LNCaP clone FGC (cell line): ENCODE results near the gene TSPY8.
"Not testable (repeated sequence)": the region's sequence is repeated elsewhere in the genome, so short reads cannot be mapped to it uniquely, and the experiment has no call there.

Source experiments
- DNase-seq: peaks from one replicate; pipeline ENCODE4 v3.0.0-alpha.2; 2011; ENCODE audit warnings: low read depth
- H3K4me3 ChIP-seq: 2 replicates; pipeline ENCODE4 v1.5.1; 2011; ENCODE audit warnings: mild to moderate bottlenecking, low read depth, low read length, control low read depth
- TF ChIP-seq, protein P1 (sequence below): IDR thresholded peaks from 2 replicates; pipeline ENCODE4 v1.5.1; 2012; ENCODE audit warnings: mild to moderate bottlenecking; ENCODE audit not compliant: control insufficient read depth, insufficient read depth; ENCODE audit errors: extremely low read depth

The TSPY8 gene, protein sequence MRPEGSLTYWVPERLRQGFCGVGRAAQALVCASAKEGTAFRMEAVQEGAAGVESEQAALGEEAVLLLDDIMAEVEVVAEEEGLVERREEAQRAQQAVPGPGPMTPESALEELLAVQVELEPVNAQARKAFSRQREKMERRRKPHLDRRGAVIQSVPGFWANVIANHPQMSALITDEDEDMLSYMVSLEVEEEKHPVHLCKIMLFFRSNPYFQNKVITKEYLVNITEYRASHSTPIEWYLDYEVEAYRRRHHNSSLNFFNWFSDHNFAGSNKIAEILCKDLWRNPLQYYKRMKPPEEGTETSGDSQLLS

DNA sequence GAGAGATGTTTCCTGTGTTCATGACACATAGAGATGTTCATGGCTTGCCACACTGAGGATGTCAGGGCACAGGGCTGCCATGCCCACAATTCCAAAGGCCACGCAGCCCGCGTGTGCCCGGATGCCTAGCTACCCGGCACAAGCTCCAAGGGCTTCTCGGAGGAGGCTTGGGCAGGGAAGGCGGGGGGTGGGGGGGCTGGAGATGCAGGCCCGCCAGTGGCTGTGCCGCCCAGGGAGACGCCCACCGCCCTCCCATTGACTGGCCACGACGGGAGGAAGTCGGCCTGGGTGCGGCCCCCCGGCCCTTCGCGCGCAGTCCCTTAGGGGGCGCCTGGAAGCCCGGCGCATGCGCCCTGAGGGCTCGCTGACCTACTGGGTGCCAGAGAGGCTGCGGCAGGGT lies at the start of gene TSPY8:
Gene TSPY8 (plus strand): TSS at position 301 of the 400 bp plus-strand sequence. CDS start 46 bp downstream, at position 347.
- not testable (repeated sequence) for DNase-seq, H3K4me3 ChIP-seq

DNA sequence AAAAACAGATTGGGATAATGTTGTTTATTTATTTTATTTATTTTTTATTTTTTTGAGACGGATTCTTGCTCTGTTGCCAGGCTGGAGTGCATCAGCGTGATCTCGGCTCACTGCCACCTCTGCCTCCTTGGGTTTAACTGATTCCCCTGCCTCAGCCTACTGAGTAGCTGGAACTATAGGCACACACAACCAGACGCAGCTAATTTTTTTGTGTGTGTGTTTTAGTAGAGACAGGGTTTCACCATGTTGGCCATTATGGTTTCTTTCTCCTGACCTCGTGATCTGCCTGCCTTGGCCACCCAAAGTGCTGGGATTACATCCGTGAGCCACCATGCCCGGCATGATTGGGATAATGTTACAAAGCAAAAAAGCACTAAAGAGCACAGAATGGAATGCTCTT lies 36.6 kb upstream of the TSPY8 start:
- TF ChIP-seq, protein P1, sequence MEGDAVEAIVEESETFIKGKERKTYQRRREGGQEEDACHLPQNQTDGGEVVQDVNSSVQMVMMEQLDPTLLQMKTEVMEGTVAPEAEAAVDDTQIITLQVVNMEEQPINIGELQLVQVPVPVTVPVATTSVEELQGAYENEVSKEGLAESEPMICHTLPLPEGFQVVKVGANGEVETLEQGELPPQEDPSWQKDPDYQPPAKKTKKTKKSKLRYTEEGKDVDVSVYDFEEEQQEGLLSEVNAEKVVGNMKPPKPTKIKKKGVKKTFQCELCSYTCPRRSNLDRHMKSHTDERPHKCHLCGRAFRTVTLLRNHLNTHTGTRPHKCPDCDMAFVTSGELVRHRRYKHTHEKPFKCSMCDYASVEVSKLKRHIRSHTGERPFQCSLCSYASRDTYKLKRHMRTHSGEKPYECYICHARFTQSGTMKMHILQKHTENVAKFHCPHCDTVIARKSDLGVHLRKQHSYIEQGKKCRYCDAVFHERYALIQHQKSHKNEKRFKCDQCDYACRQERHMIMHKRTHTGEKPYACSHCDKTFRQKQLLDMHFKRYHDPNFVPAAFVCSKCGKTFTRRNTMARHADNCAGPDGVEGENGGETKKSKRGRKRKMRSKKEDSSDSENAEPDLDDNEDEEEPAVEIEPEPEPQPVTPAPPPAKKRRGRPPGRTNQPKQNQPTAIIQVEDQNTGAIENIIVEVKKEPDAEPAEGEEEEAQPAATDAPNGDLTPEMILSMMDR = no peak
- no peak for DNase-seq
- no peak overlapping the region for H3K4me3 ChIP-seq

DNA sequence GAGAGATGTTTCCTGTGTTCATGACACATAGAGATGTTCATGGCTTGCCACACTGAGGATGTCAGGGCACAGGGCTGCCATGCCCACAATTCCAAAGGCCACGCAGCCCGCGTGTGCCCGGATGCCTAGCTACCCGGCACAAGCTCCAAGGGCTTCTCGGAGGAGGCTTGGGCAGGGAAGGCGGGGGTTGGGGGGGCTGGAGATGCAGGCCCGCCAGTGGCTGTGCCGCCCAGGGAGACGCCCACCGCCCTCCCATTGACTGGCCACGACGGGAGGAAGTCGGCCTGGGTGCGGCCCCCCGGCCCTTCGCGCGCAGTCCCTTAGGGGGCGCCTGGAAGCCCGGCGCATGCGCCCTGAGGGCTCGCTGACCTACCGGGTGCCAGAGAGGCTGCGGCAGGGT lies 20.4 kb upstream of the TSPY8 start, which contains the start of gene TSPY4:
Gene TSPY4 (plus strand): TSS at position 301 of the 400 bp plus-strand sequence. CDS start 46 bp downstream, at position 347.
- not testable (repeated sequence) for H3K4me3 ChIP-seq, DNase-seq

DNA sequence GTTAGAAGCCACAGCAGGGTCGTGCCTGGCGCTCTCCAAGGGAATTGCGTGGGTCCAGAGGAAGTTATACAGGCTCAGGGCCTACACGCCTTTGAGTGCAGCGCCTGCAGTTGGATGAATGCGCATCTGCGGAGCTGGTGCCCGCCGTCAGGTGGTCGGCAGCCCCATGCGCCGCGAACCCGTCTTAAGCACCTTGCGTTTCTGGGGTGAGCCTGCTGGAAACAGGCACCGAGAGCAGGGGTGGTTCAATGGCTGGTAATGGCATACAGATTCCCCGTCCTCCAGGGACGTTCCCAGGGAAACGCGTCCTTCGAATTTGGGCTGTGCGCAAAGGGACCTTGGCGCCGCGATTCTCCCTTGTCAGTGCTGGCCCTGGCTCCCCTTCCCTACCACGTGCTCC lies 38.9 kb downstream of the TSPY8 start:
- DNase-seq, H3K4me3 ChIP-seq: not testable (repeated sequence)

DNA sequence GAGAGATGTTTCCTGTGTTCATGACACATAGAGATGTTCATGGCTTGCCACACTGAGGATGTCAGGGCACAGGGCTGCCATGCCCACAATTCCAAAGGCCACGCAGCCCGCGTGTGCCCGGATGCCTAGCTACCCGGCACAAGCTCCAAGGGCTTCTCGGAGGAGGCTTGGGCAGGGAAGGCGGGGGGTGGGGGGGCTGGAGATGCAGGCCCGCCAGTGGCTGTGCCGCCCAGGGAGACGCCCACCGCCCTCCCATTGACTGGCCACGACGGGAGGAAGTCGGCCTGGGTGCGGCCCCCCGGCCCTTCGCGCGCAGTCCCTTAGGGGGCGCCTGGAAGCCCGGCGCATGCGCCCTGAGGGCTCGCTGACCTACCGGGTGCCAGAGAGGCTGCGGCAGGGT lies 40.5 kb downstream of the TSPY8 start, which contains the start of gene TSPY3:
Gene TSPY3 (plus strand): TSS at position 301 of the 400 bp plus-strand sequence. CDS start 46 bp downstream, at position 347.
- DNase-seq, H3K4me3 ChIP-seq: not testable (repeated sequence)
